DMS53 (cell line): ENCODE results near the gene TOP1.
"Not testable (repeated sequence)": the region's sequence is repeated elsewhere in the genome, so short reads cannot be mapped to it uniquely, and the experiment has no call there.

Experiments used
- DNase-seq: peaks from one replicate; lab custom pipeline; 2025; lab: John Stamatoyannopoulos, UW

Gene TOP1

DNA sequence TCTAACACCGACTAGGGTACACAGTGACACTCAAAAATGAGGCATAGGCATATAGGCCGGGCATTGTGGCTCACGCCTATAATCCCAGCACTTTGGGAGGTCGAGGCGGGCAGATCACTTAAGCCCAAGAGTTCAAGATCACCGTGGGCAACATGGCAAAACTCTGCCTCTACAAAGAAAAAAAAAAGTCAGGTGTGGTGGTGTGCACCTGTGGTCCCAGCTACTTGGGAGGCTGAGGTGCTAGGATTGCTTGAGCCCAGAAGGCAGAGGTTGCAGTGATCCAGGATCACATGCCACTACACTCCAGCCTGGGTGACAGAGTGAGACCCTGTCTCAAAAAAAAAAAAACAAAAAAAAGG lies 24.7 kb upstream of the TOP1 start:
- DNase-seq, result not testable (repeated sequence)

- DNase-seq, result peak; percentile 65
Observed at GRCh38 chr20:41004531-41005360, 23.9 kb upstream of the TOP1 start.

DNA sequence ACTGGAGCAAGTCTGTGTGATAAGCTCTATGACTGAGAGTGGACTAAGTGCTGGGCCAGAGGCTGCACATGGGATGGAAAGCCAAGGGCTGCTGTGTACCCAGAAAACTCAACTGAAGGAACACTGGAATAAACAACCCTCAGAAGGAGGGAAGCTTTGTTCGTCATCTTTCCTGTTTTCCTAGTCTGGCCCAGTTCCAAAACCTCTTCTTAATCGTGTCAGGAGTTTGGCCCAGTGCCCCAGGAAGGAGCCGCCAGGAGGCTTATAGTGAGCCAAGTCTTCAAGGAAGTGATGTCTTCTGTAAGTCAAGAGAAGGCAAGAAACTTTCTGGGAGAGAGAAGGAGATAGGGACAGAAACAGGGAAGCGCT lies 23.3 kb upstream of the TOP1 start:
- peak; percentile 67 for DNase-seq

DNA sequence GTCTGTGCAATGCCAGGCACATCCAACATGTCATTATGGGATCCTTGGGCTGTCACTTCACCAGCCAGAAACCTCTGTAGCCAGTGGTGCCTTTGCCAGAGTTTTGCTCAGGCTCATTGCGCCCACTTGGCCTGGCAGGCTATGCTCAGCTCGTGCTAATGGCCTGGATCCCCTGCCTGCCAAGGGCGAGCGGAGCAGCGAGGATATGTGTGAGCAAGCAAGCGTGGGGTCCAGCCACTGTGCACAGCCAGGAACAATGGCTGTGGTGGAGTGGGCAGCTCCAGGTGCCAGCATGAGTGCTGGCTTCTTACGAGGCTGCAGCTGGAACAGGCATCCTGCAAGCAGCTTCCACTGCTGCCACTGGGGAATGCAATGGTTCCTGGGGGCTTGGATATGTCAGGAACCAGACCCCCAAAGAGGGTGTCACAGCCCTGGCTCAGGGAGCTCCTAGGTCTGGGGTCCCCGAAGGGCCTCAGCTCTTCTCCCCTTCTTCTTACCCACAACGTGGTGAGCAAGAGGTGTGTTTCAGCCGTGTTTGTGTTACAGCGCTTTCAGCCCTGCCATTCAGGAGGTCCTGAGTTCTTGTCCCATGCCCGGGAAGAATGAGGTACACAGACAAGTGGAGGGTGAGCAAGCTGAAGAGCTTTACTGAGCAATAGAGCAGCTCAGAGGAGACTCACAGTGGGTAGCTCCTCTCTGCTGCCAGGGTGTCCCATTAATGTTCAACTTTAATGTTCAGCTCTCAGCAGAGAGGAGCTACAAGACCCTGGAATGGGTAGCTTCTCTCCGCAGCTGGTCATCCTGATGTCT lies 22.3 kb upstream of the TOP1 start:
- peak; percentile 36 for DNase-seq

GRCh38 chr20:41006936-41007474 lies 21.6 kb upstream of the TOP1 start:
- DNase-seq, result no peak

- no peak for DNase-seq
Observed at GRCh38 chr20:41007481-41007880, 21.1 kb upstream of the TOP1 start.

DNA sequence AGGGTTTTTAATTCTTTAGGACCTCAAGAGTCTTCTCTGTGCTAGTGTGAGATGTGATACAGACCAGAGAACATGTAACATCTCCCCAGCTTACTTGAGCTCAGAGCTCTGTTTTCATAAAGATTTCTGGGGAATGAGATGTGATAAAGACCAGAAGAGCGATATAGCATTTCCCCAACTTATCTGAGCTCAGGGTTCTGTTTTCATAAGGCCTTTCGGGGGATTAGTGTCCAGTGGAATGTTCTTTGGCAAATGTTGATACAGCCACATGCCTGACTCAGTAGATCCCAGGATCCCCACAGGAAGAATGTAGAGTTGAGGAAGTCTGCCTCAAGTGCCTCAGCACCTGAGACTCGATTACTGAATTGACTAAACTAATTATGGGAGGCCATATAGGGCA lies 18.7 kb upstream of the TOP1 start:
- no peak for DNase-seq

DNA sequence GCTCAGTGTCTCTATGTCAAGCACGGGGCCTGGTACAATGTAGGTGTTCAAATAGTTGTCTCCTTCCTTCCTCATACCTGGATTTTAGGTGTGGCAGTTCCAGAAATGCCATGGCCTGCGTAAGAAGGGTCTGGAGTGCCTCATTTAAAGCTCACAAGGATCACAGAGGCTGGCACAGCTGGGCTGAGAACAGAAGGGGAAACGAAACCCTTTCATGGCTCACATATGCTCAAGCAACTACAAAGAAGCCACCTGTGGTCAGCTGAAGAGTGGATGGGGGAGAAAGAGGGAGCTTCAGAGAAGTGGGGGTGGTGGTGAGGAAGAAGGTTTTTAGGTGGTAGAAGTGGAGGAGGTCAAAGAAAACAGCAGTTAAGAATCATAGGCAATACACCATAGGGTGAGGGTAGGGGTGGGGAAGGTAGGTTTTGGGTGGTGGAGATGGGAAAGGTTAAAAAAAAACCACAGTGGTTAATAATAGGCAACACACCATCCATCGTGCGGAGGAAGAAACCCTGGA lies 17.0 kb upstream of the TOP1 start:
- DNase-seq, result no peak

DNA sequence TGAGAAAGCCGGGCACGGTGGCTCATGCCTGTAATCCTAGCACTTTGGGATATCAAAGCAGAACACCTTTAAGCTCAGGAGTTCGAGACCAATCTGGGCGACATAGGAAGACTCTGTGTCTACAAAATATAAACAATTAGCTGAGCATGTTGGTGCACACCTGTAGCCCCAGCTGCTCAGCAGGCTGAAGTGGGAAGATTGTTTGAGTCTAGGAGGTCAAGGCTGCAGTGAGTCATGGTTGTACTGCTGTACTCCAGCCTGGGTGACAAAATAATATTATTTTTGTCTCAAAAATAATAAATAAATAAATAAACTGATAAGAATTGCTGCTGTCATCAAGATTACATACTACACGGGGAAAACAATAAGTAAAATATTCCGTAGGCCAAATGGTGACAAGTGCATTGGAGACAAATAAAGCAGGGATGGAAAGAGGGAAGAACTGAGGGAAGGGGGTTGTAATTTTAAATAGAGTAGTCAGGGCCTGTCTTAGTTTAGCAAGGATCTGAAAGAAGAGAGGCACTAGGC lies 14.0 kb upstream of the TOP1 start:
- DNase-seq, result peak; percentile 70

GRCh38 chr20:41017448-41018042 lies 11.1 kb upstream of the TOP1 start:
- DNase-seq, result peak; percentile 63

- DNase-seq, result peak; percentile 22
Observed at GRCh38 chr20:41018153-41018552, 10.5 kb upstream of the TOP1 start.

GRCh38 chr20:41023549-41023948 lies 5.1 kb upstream of the TOP1 start:
- no peak for DNase-seq

DNA sequence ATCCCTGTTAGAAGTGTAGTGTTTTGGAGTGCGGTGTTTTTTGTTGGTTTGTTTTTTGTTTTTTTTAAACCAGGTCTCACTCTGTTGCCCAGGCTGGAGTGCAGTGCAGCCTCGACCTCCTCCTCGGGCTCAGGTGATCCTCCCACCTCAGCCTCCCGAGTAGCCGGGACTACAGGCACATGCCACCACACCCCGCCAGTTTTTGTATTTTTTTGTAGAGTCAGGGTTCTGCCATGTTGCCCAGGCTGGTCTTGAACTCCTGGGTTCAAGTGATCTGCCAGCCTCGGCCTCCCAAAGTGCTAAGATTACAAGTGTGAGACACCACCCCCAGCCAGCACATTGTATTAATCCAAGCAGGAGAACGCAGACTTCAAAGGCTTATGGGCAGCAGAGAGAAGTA lies 1.3 kb upstream of the TOP1 start:
- no peak for DNase-seq

GRCh38 chr20:41027872-41028358 lies 707 bp upstream of the TOP1 start:
- DNase-seq, result peak; percentile 33

GRCh38 chr20:41029150-41029901 lies 704 bp downstream of the TOP1 start:
- DNase-seq, result peak; percentile 56

- DNase-seq, result no peak
Observed at GRCh38 chr20:41030061-41030460, 1.4 kb downstream of the TOP1 start.

DNA sequence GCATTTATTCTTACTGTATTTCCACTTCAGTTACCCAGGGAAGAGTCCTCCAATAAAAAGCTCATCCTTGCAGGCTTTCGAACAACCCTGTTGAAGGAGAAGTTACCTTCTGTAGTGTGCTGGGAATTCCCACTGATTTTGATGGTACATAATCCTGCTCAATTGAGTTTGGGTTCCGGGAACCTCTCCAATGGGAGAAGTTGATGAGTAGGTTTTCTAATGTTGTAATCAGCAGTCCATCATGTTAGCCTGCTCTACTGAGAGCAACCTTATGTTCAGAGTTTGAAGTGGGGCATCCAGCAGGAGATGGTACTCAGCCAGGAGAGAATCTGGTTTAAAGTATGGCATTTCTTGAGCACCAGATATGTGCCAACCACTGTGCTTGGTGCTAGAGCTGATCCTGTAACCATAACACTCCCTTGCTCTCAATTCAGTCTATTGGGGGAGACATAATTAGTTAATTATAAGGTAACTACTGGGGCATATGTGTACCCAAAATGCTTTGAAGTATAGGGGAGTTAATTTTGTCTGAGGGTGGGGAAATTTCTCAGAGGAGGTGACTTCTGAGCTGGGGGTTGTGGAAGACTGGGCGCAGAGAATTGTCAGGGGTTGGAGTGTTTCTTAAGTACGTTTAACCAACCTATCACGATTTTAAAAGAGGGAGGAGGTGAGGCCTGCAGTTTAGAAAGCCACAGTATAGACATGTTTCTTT lies 2.1 kb downstream of the TOP1 start:
- DNase-seq, result peak; percentile 19

- DNase-seq, result no peak
Observed at GRCh38 chr20:41031243-41031619, 2.6 kb downstream of the TOP1 start.

DNA sequence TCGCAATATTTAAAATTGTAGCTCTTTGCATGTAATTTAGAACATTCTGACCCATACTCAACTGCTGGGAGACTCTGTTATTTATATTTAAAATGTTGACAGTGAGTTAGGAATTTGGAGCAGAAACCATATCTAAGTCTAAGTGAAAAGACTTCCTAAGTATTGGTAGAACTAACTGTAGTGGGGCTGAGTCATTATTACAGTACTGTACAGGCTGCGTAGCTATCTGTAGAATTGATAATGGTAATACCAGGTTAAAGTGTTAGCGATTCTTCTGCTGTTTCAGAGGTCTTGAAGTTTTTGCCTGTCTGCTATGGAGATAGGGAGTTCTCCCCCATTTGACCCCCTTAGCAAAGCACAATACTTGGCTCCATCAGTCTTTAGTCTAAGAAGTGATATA lies 3.6 kb downstream of the TOP1 start:
- no peak for DNase-seq

DNA sequence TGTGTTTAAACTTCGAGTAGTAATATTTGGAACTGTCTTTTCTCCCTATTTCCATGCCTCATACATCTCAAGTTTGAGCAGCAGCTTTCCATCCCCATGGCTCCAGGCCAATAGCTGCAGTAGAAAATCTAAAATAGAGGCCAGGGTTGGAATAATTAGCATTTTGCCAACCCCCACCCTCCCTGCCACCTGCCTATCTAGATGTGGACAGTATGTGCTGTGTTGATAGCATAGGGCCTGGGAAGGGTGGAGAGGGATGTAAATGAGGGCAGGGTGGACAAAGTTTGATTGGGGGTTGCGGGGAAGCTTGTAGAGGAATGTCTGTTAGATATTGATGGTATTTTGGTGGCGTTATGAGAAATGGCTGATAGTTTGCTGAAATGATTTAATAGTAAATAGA lies 5.6 kb downstream of the TOP1 start:
- no peak for DNase-seq

DNA sequence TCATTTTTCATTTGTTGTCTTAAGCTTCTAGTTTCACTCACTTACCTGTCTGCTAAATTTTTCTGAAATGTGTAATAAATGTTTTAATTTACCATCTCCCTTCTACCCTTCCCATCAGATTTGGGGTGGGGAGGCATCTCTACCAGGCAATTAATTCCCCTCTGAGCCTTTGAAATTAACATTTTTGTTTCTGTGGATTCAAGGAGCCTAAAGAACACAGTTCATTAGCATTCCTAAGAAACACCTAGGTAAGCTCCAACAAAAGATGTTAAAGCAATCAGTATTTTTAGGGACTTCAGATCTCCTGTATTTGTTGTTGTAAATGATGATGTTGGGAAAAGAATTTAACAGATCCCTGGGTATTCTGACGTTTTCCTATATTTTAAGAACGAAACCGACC lies 6.6 kb downstream of the TOP1 start:
- no peak for DNase-seq
